Lower leg skin (tissue), 3 donors: ENCODE measurements around the gene C10orf71.

Experiments
- CTCF ChIP-seq, 3 donors: fragments of 450-650 bp; IDR thresholded peaks; one replicate each; pipeline ENCODE4 v1.5.1; 2016; ENCODE audit warnings: antibody characterized with exemption in 3 of 3, mild to moderate bottlenecking in 3 of 3, moderate library complexity in 2 of 3
- POLR2A ChIP-seq, 2 donors: fragments of 450-650 bp; IDR thresholded peaks; one replicate each; pipeline ENCODE4 v1.6.1; 2016 to 2017; ENCODE audit warnings: antibody characterized with exemption in 2 of 2, mild to moderate bottlenecking in 1 of 2, moderate library complexity in 1 of 2

GRCh38 chr10:49282306-49282705, 16.7 kb upstream of the C10orf71 start:
- TF ChIP-seq CTCF (IDR thresholded peaks at IDR 0.05) (no peak), POLR2A (IDR thresholded peaks at IDR 0.05) (no peak)
